ENCODE data around the gene PSKH1. TPM values are rescaled to one million over a fixed set of nuclear protein-coding genes. Genes with fewer than 3 reads are reported as not detected.
A peak's percentile ranks its signal among the peaks of the same experiment; 100 is the strongest.

The PSKH1 gene
- total RNA-seq, 6 donors from 2014 or later = 21.9 to 36.5 (median 31.5) TPM

DNA sequence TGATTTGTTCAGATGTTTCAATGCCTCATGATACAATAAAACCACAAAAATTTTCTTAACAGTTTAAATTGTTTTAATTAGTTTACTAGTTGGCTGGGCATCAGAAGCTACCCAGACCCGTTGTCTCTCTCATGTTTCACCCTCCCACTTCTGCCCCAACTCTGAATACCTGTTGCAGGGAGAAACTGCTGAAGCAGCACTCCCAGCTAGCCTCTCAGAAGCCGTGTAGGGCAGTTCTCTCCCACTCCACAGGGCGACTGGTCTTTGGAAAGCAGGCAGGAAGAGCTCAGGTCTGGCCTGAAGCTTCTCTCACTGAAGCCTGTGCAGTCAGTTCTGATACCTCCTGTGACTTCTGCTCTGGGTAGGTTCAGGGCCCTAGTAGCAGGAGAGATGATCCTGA, 21.8 kb upstream of the PSKH1 start:
- DNase-seq = no peak
- no peak overlapping the region for H3K4me3 ChIP-seq
- H3K27ac ChIP-seq = peak overlapping the region in 1 of 4 donors; percentile 85
- TF ChIP-seq POLR2AphosphoS5 (IDR thresholded peaks at IDR 0.05) (no peak), EP300 (IDR thresholded peaks at IDR 0.05) (no peak), POLR2A (IDR thresholded peaks at IDR 0.05) (no peak)
- TF ChIP-seq, protein P1, sequence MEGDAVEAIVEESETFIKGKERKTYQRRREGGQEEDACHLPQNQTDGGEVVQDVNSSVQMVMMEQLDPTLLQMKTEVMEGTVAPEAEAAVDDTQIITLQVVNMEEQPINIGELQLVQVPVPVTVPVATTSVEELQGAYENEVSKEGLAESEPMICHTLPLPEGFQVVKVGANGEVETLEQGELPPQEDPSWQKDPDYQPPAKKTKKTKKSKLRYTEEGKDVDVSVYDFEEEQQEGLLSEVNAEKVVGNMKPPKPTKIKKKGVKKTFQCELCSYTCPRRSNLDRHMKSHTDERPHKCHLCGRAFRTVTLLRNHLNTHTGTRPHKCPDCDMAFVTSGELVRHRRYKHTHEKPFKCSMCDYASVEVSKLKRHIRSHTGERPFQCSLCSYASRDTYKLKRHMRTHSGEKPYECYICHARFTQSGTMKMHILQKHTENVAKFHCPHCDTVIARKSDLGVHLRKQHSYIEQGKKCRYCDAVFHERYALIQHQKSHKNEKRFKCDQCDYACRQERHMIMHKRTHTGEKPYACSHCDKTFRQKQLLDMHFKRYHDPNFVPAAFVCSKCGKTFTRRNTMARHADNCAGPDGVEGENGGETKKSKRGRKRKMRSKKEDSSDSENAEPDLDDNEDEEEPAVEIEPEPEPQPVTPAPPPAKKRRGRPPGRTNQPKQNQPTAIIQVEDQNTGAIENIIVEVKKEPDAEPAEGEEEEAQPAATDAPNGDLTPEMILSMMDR (IDR thresholded peaks at IDR 0.05) = no peak
- 65 to 72% methylated on average over 2 to 3 of the region's 3 CpGs for WGBS, 2 donors
- H3K4me1 ChIP-seq = peaks cover 21 to 34% (median 25%) of the 10 kb centered on the region in 4 donors
- H3K36me3 ChIP-seq = peaks cover 0 to 59% (median 32%) of the 10 kb centered on the region in 4 donors
- H3K9me3 ChIP-seq = no peaks in the 10 kb centered on the region
- no peaks in the 10 kb centered on the region for H3K27me3 ChIP-seq
- no peak for ATAC-seq (ENCODE audit: low FRiP score in 2 of 2)

GRCh38 chr16:67872131-67872630, 20.9 kb upstream of the PSKH1 start:
- no peak for TF ChIP-seq EP300 (IDR thresholded peaks at IDR 0.05)
- TF ChIP-seq POLR2AphosphoS5 (IDR thresholded peaks at IDR 0.05) = no peak
- no peak for TF ChIP-seq POLR2A (IDR thresholded peaks at IDR 0.05)
- ATAC-seq (ENCODE audit: low FRiP score in 2 of 2) (no peak), DNase-seq (no peak)
- Histone ChIP-seq H3K4me1 (peaks cover 21 to 34% (median 25%) of the 10 kb centered on the region in 4 donors), H3K27ac (peak overlapping the region; percentile 80 to 88 (median 84)), H3K4me3 (peak overlapping the region in 3 of 4 donors; percentile 58 to 82 (median 72)), H3K27me3 (no peaks in the 10 kb centered on the region), H3K36me3 (peaks cover 0 to 59% (median 37%) of the 10 kb centered on the region in 4 donors), H3K9me3 (no peaks in the 10 kb centered on the region)
- WGBS, 2 donors = 58 to 62% methylated on average over 2 of the region's 2 CpGs

DNA sequence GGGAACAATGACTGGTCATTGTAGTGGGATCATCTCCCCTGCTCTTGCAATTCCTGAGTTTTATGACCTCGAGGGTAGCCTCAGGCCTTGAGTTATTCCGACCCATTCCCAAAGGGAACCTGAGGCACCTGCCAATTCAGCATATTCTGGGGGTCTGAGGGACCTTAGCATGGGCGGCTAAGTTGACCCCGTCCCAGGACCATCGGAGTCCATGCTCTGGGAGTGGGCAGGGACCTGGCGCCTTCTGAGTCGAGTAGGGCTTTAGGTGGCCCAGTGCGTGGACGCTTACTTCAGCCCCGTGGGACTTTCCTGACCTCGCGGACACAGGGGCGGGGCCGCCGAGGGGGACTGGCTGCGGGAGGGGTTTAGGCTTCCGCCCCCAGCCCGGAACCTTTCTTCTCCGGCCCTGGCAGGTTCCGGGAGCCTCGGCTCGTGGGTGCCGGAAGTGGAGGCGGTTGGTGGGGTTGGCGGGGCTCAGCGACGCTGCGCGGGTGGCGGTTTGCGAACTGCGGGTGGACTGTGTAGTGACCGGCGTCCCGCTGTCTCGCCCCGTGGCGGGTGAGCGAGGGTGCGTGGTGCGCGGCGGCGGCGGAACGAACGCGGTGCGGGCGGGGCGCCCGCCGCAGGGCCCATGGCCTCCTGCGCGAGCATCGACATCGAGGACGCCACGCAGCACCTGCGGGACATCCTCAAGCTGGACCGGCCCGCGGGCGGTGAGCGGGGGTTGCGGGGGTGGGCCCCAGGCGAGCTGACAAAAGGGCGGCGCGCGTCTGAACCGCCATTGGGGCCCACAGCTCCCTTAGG, 20.2 kb upstream of the PSKH1 start, which contains the start of gene EDC4:
TSS of gene EDC4 (plus strand) at position 422 of the 804 bp plus-strand sequence. CDS start at position 632, 210 bp downstream.
- peak within 1 kb of the TSS; percentile 80 to 88 (median 84) for H3K27ac ChIP-seq
- WGBS, 2 donors = 2 to 7% methylated on average over 10 to 27 of the region's 72 CpGs
- ATAC-seq (ENCODE audit: low FRiP score in 2 of 2) (peak; percentile 87 to 95), DNase-seq (peak; percentile 88 to 97)
- peak in 2 of 4 donors; percentile 69 to 78 for TF ChIP-seq POLR2A (IDR thresholded peaks at IDR 0.05)
- TF ChIP-seq, protein P1 (IDR thresholded peaks at IDR 0.05) = peak in 1 of 6 experiments; percentile 34
- peak; percentile 78 to 87 for TF ChIP-seq POLR2AphosphoS5 (IDR thresholded peaks at IDR 0.05)
- TF ChIP-seq EP300 (IDR thresholded peaks at IDR 0.05) = peak in 1 of 4 donors; percentile 33
- H3K27me3 ChIP-seq = no peaks in the 10 kb centered on the region
- no peaks in the 10 kb centered on the region for H3K9me3 ChIP-seq
- H3K36me3 ChIP-seq = peaks cover 6 to 59% (median 42%) of the 10 kb centered on the region in 4 donors
- peak within 1 kb of the TSS; percentile 58 to 96 (median 77) for H3K4me3 ChIP-seq
- peaks cover 21 to 34% (median 25%) of the 10 kb centered on the region in 4 donors for H3K4me1 ChIP-seq

- WGBS, 2 donors = 9 to 20% methylated on average over 14 to 23 of the region's 23 CpGs
- Histone ChIP-seq H3K4me1 (peaks cover 21 to 34% (median 25%) of the 10 kb centered on the region in 4 donors), H3K36me3 (peaks cover 15 to 59% (median 43%) of the 10 kb centered on the region in 4 donors), H3K27ac (peak overlapping the region; percentile 80 to 88 (median 84)), H3K9me3 (no peaks in the 10 kb centered on the region), H3K27me3 (no peaks in the 10 kb centered on the region), H3K4me3 (peak overlapping the region; percentile 58 to 96 (median 77))
- no peak for TF ChIP-seq POLR2AphosphoS5 (IDR thresholded peaks at IDR 0.05)
- TF ChIP-seq, protein P1 (IDR thresholded peaks at IDR 0.05) = no peak
- no peak for TF ChIP-seq POLR2A (IDR thresholded peaks at IDR 0.05)
- no peak for TF ChIP-seq EP300 (IDR thresholded peaks at IDR 0.05)
- DNase-seq (no peak), ATAC-seq (ENCODE audit: low FRiP score in 2 of 2) (peak in 1 of 2 donors; percentile 6)
Observed at GRCh38 chr16:67873435-67874370, 19.4 kb upstream of the PSKH1 start.
